B cell (primary cell): ENCODE results near the gene AGBL3. TPM values are rescaled to one million over a fixed set of nuclear protein-coding genes. Genes with fewer than 3 reads are reported as not detected.

Source experiments
- ATAC-seq: fragments of 200-7000 bp; cut with Tn5 transposase; one replicate; pipeline ENCODE4 v1.10.0; 2021; ENCODE audit warnings: low read depth, mild to moderate bottlenecking, moderate number of reproducible peaks, moderate library complexity
- CTCF ChIA-PET: fragments of 350-600 bp; sonication (Branson Sonifier 250); formaldehyde crosslinking; loops from one replicate; lab custom pipeline; 2021; ENCODE audit warnings: antibody characterized with exemption, inconsistent platforms; lab: Charles Lee
- POLR2A ChIA-PET: fragments of 350-600 bp; sonication (Branson Sonifier 250); formaldehyde crosslinking; loops from one replicate; lab custom pipeline; 2021; ENCODE audit warnings: antibody characterized with exemption; lab: Charles Lee
- DNase-seq: peaks from one replicate; pipeline ENCODE4 v3.0.0; 2013
- H2AFZ ChIP-seq: 2 replicates; pipeline ENCODE4 v1.6.1; 2012; ENCODE audit warnings: mild to moderate bottlenecking, low read depth, low read length; ENCODE audit not compliant: insufficient read depth, poor library complexity, severe bottlenecking
- H3K27ac ChIP-seq, 2 donors: 1 replicate in 1 of 2; 2 replicates in 1 of 2; pipeline ENCODE4 v1.5.1; 2012 to 2013; ENCODE audit warnings: low read length in 2 of 2, mild to moderate bottlenecking in 2 of 2, moderate library complexity in 1 of 2
- H3K27me3 ChIP-seq, 4 experiments: fragments of 200-600 bp in 1 of 4; sonication (generic) in 1 of 4; replicated peaks in 1 of 4; 1 replicate in 2 of 4; 2 replicates in 2 of 4; pipeline versions ENCODE4 v1.6.1 to v1.7.0; 2013 to 2016; ENCODE audit warnings: low read length in 3 of 4, mild to moderate bottlenecking in 2 of 4, mixed read lengths in 1 of 4, moderate library complexity in 1 of 4; ENCODE audit not compliant: insufficient read depth in 4 of 4, control insufficient read depth in 3 of 4; ENCODE audit errors: control extremely low read depth in 1 of 4
- H3K36me3 ChIP-seq, 2 experiments: replicated peaks in 1 of 2; 1 replicate in 1 of 2; 2 replicates in 1 of 2; pipeline versions ENCODE4 v1.6.1 to v1.7.1; 2013; ENCODE audit warnings: low read length in 1 of 2; ENCODE audit not compliant: insufficient read depth in 2 of 2, control insufficient read depth in 1 of 2; ENCODE audit errors: control extremely low read depth in 1 of 2, extremely low read depth in 1 of 2
- H3K4me1 ChIP-seq, 2 donors: fragments of 200-600 bp in 1 of 2; sonication (generic) in 1 of 2; 1 replicate in 1 of 2; 2 replicates in 1 of 2; pipeline versions ENCODE4 v1.5.1 to v1.6.1; 2013 to 2017; ENCODE audit warnings: low read length in 2 of 2; ENCODE audit not compliant: control insufficient read depth in 2 of 2, insufficient read depth in 2 of 2
- H3K4me2 ChIP-seq: replicated peaks from 2 replicates; pipeline ENCODE3; 2012; ENCODE audit warnings: mild to moderate bottlenecking, low read depth, low read length; ENCODE audit not compliant: poor library complexity, severe bottlenecking
- H3K4me3 ChIP-seq, 5 experiments: fragments of 200-600 bp in 1 of 5; sonication (generic) in 1 of 5; 1 replicate in 3 of 5; 2 replicates in 2 of 5; pipeline versions ENCODE4 v1.5.1 to v1.7.0; 2011 to 2016; ENCODE audit warnings: low read length in 4 of 5, mild to moderate bottlenecking in 4 of 5, low read depth in 2 of 5, control low read depth in 1 of 5, moderate library complexity in 1 of 5; ENCODE audit not compliant: insufficient read depth in 1 of 5; ENCODE audit errors: control extremely low read depth in 1 of 5, extremely low read depth in 1 of 5
- H3K79me2 ChIP-seq: fragments of 200-600 bp; sonication (generic); one replicate; pipeline ENCODE4 v1.6.0; 2016; ENCODE audit warnings: low read length; ENCODE audit not compliant: control insufficient read depth, insufficient read depth
- H3K9ac ChIP-seq: fragments of 200-600 bp; sonication (generic); 2 replicates; pipeline ENCODE4 v1.6.1; 2017; ENCODE audit warnings: mild to moderate bottlenecking, low read length, moderate library complexity
- H3K9me3 ChIP-seq, 3 donors: one replicate each; pipeline versions ENCODE4 v1.6.1 to v1.7.1; 2013; ENCODE audit warnings: low read length in 2 of 3; ENCODE audit not compliant: control insufficient read depth in 2 of 3, insufficient read depth in 1 of 3; ENCODE audit errors: control extremely low read depth in 1 of 3
- H4K20me1 ChIP-seq: 2 replicates; pipeline ENCODE4 v1.6.0; 2012; ENCODE audit warnings: mild to moderate bottlenecking, low read length; ENCODE audit not compliant: insufficient read depth, control insufficient read depth, poor library complexity, severe bottlenecking
- H3K27ac Mint-ChIP-seq: one replicate; pipeline ENCODE4 v1.8.0; 2021; ENCODE audit warnings: mixed read lengths
- H3K27me3 Mint-ChIP-seq: one replicate; pipeline ENCODE4 v1.8.0; 2021; ENCODE audit warnings: mixed read lengths
- H3K4me1 Mint-ChIP-seq: one replicate; pipeline ENCODE4 v1.8.0; 2021; ENCODE audit warnings: mixed read lengths
- H3K4me3 Mint-ChIP-seq: one replicate; pipeline ENCODE4 v1.8.0; 2021; ENCODE audit warnings: mixed read lengths
- H3K9me3 Mint-ChIP-seq: one replicate; pipeline ENCODE4 v1.8.0; 2022; ENCODE audit warnings: mixed read lengths; ENCODE audit not compliant: insufficient read depth
- CTCF ChIP-seq: fragments of 200-600 bp; IDR thresholded peaks from one replicate; pipeline ENCODE4 v1.8.0; 2022; ENCODE audit warnings: antibody characterized with exemption, mild to moderate bottlenecking
- EZH2 ChIP-seq: IDR thresholded peaks from 2 replicates; pipeline ENCODE4 v1.6.1; 2012; ENCODE audit warnings: borderline replicate concordance, low read depth, mild to moderate bottlenecking, moderate library complexity, low read length; ENCODE audit not compliant: insufficient read depth, poor library complexity, severe bottlenecking
- WGBS: methylation state at CpG from one replicate; pipeline ENCODE4 v1.1.5; 2013; ENCODE audit warnings: missing lambda C conversion rate; ENCODE audit not compliant: insufficient coverage; 5-methylcytosine and 5-hydroxymethylcytosine counted together
- intact Hi-C: fragments of 100-400 bp; cut with micrococcal nuclease; formaldehyde crosslinking; loops from one replicate; pipeline ENCODE4 v1.10.0; 2022
- polyA plus RNA-seq: library from polyadenylated mRNA; depleted of rRNA; stranded (reverse); fragments of >200 nt; gene quantifications from 2 replicates; pipeline ENCODE4 v1.2.3, GENCODE V29; 2012
- total RNA-seq, 2 donors: library from RNA; stranded (reverse); fragments of 120-200 nt in 1 of 2; gene quantifications; 1 replicate in 1 of 2; 2 replicates in 1 of 2; pipeline versions ENCODE4 v1.2.3 to v1.2.4, GENCODE V29; 2013 to 2022

AGBL3 gene
- total and polyA plus RNA-seq, 2 donors (not counting 1 experiment from before 2014, with no cell fraction given), result 0.51 to 10.9 TPM

DNA sequence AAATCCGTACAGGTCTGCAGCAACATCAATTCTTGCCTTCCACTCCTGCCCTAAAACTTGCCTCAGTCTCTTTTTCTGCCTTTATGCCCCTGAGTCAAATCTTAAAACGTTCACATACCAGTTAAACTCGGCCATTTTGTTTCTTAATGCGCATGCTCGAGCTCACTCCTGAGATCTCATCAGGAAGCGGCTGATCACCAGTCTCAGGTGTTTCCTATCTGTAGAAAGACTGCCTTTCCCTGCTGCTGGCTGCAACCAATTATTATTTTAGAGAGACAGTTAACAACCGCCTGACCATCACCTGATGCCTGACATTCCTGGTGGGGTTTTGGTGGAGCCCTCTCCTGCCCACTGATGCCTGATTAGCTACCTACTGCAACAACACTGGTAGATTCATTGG is 91.3 kb downstream of the AGBL3 start:
- Histone ChIP-seq H2AFZ (no peak overlapping the region), H3K79me2 (no peaks in the 10 kb centered on the region), H3K9ac (no peak overlapping the region), H3K4me2 (no peak overlapping the region), H4K20me1 (no peaks in the 10 kb centered on the region), H3K27ac (no peak overlapping the region), H3K27me3 (no peaks in the 10 kb centered on the region), H3K36me3 (no peaks in the 10 kb centered on the region), H3K9me3 (no peaks in the 10 kb centered on the region), H3K4me1 (no peaks in the 10 kb centered on the region), H3K4me3 (no peak overlapping the region)
- H3K27me3 Mint-ChIP-seq, result no peaks in the 10 kb centered on the region
- no peak overlapping the region for H3K4me3 Mint-ChIP-seq
- TF ChIP-seq CTCF (no peak), EZH2 (no peak)
- POLR2A ChIA-PET, result interaction anchor here (0.5 kb wide), 1 partner anchor 498 kb away, joined by 3 read pairs; no protein-coding TSS in a partner anchor
- no peaks in the 10 kb centered on the region for H3K4me1 Mint-ChIP-seq
- ATAC-seq (no peak), DNase-seq (no peak)
- intact Hi-C loops, result no loop called here
- CTCF ChIA-PET, result no interaction called here
- 89% methylated on average over 6 of the region's 7 CpGs for WGBS
- no peaks in the 10 kb centered on the region for H3K9me3 Mint-ChIP-seq
- no peak overlapping the region for H3K27ac Mint-ChIP-seq

- no peak overlapping the region for H3K27ac Mint-ChIP-seq
- Histone ChIP-seq H3K4me2 (no peak overlapping the region), H3K27me3 (no peaks in the 10 kb centered on the region), H2AFZ (no peak overlapping the region), H3K27ac (no peak overlapping the region), H3K4me1 (no peaks in the 10 kb centered on the region), H4K20me1 (no peaks in the 10 kb centered on the region), H3K9me3 (no peaks in the 10 kb centered on the region), H3K4me3 (no peak overlapping the region), H3K9ac (no peak overlapping the region), H3K36me3 (no peaks in the 10 kb centered on the region), H3K79me2 (no peaks in the 10 kb centered on the region)
- H3K9me3 Mint-ChIP-seq, result no peaks in the 10 kb centered on the region
- no peaks in the 10 kb centered on the region for H3K27me3 Mint-ChIP-seq
- ChIA-PET CTCF (no interaction called here), POLR2A (no interaction called here)
- no peak for TF ChIP-seq EZH2
- TF ChIP-seq CTCF, result no peak
- ATAC-seq, result no peak
- H3K4me1 Mint-ChIP-seq, result no peaks in the 10 kb centered on the region
- no peak for DNase-seq
- no peak overlapping the region for H3K4me3 Mint-ChIP-seq
- intact Hi-C loops, result no loop called here
These were observed 91.7 kb downstream of the AGBL3 start for GRCh38 chr7:135078051-135078450.
